ENCODE results near the gene GPR17. TPM values are rescaled to one million over a fixed set of nuclear protein-coding genes. Genes with fewer than 3 reads are reported as not detected.

The GPR17 gene
- total and polyA plus RNA-seq, 2 experiments from 2014 or later = not detected

DNA sequence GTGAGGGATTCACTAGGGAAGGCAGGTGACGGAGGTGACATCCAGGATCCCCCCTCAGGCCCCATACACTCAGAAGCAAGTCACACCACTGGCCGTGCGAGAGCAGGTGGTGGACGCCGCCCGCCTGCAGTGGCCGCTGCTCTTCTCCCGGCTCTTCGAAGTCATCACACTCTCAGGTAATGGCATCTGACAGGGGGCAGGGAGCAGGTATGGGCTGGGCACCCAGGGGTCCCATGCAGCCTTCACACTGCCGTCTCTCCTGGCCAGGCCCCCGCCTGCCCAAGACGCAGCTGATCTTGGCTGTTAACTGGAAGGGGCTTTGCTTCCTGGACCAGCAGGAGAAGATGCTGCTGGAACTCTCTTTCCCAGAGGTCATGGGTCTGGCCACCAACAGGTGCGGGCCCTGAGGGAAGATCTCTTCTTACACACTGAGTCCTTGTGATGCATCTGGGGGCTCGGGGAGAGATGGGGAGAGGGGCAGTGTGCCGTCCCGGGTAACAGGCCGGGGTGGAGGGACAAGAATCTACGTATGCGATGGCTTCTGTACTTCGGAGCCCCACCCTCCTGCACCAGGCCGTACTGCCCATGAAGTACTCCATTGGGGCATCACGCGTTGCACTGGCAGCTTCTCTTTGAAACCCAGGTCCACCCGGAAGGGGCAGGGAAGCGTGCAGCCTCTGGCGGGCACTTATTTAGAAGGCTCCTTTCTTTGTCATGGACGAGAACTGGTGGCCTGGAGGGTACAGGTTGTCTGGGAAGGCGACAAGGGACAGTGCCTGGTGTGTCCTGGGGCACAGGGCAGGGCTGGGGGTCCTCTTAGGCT, 18.8 kb upstream of the GPR17 start:
- H3K4me3 Mint-ChIP-seq = no peak overlapping the region
- H3K4me1 ChIP-seq (ENCODE audit: insufficient read depth) = no peaks in the 10 kb centered on the region
- DNase-seq (ENCODE audit: low spot score) (no peak), ATAC-seq (no peak)
- no peaks in the 10 kb centered on the region for H4K20me1 ChIP-seq (replicated peaks; ENCODE audit: insufficient read depth)
- TF ChIP-seq NANOG (IDR thresholded peaks at IDR 0.05; ENCODE audit: borderline replicate concordance) (no peak), POLR2AphosphoS5 (IDR thresholded peaks at IDR 0.05; ENCODE audit: low read depth) (no peak), CREB1 (CRISPR knock-in tag; IDR thresholded peaks at IDR 0.05; ENCODE audit: low read depth) (no peak), EZH2phosphoT487 (IDR thresholded peaks at IDR 0.05; ENCODE audit: unreplicated experiment) (no peak)
- TF ChIP-seq, protein P1, sequence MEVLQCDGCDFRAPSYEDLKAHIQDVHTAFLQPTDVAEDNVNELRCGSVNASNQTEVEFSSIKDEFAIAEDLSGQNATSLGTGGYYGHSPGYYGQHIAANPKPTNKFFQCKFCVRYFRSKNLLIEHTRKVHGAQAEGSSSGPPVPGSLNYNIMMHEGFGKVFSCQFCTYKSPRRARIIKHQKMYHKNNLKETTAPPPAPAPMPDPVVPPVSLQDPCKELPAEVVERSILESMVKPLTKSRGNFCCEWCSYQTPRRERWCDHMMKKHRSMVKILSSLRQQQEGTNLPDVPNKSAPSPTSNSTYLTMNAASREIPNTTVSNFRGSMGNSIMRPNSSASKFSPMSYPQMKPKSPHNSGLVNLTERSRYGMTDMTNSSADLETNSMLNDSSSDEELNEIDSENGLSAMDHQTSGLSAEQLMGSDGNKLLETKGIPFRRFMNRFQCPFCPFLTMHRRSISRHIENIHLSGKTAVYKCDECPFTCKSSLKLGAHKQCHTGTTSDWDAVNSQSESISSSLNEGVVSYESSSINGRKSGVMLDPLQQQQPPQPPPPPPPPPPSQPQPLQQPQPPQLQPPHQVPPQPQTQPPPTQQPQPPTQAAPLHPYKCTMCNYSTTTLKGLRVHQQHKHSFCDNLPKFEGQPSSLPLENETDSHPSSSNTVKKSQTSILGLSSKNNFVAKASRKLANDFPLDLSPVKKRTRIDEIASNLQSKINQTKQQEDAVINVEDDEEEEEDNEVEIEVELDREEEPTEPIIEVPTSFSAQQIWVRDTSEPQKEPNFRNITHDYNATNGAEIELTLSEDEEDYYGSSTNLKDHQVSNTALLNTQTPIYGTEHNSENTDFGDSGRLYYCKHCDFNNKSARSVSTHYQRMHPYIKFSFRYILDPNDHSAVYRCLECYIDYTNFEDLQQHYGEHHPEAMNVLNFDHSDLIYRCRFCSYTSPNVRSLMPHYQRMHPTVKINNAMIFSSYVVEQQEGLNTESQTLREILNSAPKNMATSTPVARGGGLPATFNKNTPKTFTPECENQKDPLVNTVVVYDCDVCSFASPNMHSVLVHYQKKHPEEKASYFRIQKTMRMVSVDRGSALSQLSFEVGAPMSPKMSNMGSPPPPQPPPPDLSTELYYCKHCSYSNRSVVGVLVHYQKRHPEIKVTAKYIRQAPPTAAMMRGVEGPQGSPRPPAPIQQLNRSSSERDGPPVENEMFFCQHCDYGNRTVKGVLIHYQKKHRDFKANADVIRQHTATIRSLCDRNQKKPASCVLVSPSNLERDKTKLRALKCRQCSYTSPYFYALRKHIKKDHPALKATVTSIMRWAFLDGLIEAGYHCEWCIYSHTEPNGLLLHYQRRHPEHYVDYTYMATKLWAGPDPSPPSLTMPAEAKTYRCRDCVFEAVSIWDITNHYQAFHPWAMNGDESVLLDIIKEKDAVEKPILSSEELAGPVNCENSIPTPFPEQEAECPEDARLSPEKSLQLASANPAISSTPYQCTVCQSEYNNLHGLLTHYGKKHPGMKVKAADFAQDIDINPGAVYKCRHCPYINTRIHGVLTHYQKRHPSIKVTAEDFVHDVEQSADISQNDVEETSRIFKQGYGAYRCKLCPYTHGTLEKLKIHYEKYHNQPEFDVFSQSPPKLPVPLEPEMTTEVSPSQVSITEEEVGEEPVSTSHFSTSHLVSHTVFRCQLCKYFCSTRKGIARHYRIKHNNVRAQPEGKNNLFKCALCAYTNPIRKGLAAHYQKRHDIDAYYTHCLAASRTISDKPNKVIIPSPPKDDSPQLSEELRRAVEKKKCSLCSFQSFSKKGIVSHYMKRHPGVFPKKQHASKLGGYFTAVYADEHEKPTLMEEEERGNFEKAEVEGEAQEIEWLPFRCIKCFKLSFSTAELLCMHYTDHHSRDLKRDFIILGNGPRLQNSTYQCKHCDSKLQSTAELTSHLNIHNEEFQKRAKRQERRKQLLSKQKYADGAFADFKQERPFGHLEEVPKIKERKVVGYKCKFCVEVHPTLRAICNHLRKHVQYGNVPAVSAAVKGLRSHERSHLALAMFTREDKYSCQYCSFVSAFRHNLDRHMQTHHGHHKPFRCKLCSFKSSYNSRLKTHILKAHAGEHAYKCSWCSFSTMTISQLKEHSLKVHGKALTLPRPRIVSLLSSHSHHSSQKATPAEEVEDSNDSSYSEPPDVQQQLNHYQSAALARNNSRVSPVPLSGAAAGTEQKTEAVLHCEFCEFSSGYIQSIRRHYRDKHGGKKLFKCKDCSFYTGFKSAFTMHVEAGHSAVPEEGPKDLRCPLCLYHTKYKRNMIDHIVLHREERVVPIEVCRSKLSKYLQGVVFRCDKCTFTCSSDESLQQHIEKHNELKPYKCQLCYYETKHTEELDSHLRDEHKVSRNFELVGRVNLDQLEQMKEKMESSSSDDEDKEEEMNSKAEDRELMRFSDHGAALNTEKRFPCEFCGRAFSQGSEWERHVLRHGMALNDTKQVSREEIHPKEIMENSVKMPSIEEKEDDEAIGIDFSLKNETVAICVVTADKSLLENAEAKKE (CRISPR knock-in tag; IDR thresholded peaks at IDR 0.05) = no peak
- TF ChIP-seq, protein P2, sequence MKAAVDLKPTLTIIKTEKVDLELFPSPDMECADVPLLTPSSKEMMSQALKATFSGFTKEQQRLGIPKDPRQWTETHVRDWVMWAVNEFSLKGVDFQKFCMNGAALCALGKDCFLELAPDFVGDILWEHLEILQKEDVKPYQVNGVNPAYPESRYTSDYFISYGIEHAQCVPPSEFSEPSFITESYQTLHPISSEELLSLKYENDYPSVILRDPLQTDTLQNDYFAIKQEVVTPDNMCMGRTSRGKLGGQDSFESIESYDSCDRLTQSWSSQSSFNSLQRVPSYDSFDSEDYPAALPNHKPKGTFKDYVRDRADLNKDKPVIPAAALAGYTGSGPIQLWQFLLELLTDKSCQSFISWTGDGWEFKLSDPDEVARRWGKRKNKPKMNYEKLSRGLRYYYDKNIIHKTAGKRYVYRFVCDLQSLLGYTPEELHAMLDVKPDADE (IDR thresholded peaks at IDR 0.05) = no peak
- TF ChIP-seq, protein P3, sequence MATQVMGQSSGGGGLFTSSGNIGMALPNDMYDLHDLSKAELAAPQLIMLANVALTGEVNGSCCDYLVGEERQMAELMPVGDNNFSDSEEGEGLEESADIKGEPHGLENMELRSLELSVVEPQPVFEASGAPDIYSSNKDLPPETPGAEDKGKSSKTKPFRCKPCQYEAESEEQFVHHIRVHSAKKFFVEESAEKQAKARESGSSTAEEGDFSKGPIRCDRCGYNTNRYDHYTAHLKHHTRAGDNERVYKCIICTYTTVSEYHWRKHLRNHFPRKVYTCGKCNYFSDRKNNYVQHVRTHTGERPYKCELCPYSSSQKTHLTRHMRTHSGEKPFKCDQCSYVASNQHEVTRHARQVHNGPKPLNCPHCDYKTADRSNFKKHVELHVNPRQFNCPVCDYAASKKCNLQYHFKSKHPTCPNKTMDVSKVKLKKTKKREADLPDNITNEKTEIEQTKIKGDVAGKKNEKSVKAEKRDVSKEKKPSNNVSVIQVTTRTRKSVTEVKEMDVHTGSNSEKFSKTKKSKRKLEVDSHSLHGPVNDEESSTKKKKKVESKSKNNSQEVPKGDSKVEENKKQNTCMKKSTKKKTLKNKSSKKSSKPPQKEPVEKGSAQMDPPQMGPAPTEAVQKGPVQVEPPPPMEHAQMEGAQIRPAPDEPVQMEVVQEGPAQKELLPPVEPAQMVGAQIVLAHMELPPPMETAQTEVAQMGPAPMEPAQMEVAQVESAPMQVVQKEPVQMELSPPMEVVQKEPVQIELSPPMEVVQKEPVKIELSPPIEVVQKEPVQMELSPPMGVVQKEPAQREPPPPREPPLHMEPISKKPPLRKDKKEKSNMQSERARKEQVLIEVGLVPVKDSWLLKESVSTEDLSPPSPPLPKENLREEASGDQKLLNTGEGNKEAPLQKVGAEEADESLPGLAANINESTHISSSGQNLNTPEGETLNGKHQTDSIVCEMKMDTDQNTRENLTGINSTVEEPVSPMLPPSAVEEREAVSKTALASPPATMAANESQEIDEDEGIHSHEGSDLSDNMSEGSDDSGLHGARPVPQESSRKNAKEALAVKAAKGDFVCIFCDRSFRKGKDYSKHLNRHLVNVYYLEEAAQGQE (IDR thresholded peaks at IDR 0.05; ENCODE audit: unreplicated experiment) = no peak
- no peaks in the 10 kb centered on the region for H3K79me2 ChIP-seq (replicated peaks; ENCODE audit: insufficient read depth)
- H3K9me3 Mint-ChIP-seq = no peaks in the 10 kb centered on the region
- no peaks in the 10 kb centered on the region for H3K36me3 ChIP-seq (ENCODE audit: insufficient read depth)
- no peak overlapping the region for H3K27ac ChIP-seq (ENCODE audit: low read depth)
- no peaks in the 10 kb centered on the region for H3K27me3 ChIP-seq (ENCODE audit: insufficient read depth)
- no peak overlapping the region for H2AFZ ChIP-seq
- H3K27ac Mint-ChIP-seq = no peak overlapping the region
- no peaks in the 10 kb centered on the region for H3K9me2 ChIP-seq (ENCODE audit: insufficient read depth)
- no peak overlapping the region for H3K4me3 ChIP-seq
- H3F3A ChIP-seq (replicated peaks; ENCODE audit: low read depth) = no peaks in the 10 kb centered on the region
- H3K4me1 Mint-ChIP-seq = peaks cover 3% of the 10 kb centered on the region; the same call in 2 of the 3 replicates
- no peak overlapping the region for H3K4me2 ChIP-seq
- H3K27me3 Mint-ChIP-seq (ENCODE audit: insufficient read depth, low read depth, poor library complexity) = no peaks in the 10 kb centered on the region
- no peaks in the 10 kb centered on the region for H3K36me3 Mint-ChIP-seq (ENCODE audit: low read depth)

Data from GM23338 (cell line).